ENCODE data around the gene SCAMP2. TPM values are rescaled to one million over a fixed set of nuclear protein-coding genes. Genes with fewer than 3 reads are reported as not detected.
"Not testable (repeated sequence)": the region's sequence is repeated elsewhere in the genome, so short reads cannot be mapped to it uniquely, and the experiment has no call there.

SCAMP2 gene
- 32.5 and 46.0 TPM in 2 replicates for total RNA-seq

- peak; percentile 97 for DNase-seq
Observed at GRCh38 chr15:74873036-74873755, at the start of gene SCAMP2. Gene SCAMP2 (minus strand): TSS chr15:74873365. CDS start chr15:74873255, 110 bp downstream.

GRCh38 chr15:74920456-74920855 lies 47.3 kb upstream of the SCAMP2 start:
- peak; percentile 80 for DNase-seq

GRCh38 chr15:74917676-74918075 lies 44.5 kb upstream of the SCAMP2 start:
- DNase-seq: no peak

GRCh38 chr15:74913799-74914198 lies 40.6 kb upstream of the SCAMP2 start:
- not testable (repeated sequence) for DNase-seq

GRCh38 chr15:74913041-74913440 lies 39.9 kb upstream of the SCAMP2 start:
- DNase-seq: no peak

GRCh38 chr15:74908635-74909034 lies 35.5 kb upstream of the SCAMP2 start:
- no peak for DNase-seq

- DNase-seq: no peak
Observed at GRCh38 chr15:74907163-74907870, 34.2 kb upstream of the SCAMP2 start.

- peak; percentile 91 for DNase-seq
Observed at GRCh38 chr15:74906450-74907162, 33.4 kb upstream of the SCAMP2 start, which contains the start of gene FAM219B. Gene FAM219B (minus strand): TSS chr15:74906851. CDS start chr15:74906800, 51 bp downstream.

- peak; percentile 49 for DNase-seq
Observed at GRCh38 chr15:74906067-74906449, 32.9 kb upstream of the SCAMP2 start.

GRCh38 chr15:74904190-74904805 lies 31.1 kb upstream of the SCAMP2 start:
- DNase-seq: no peak

- DNase-seq: no peak
Observed at GRCh38 chr15:74903676-74904075, 30.5 kb upstream of the SCAMP2 start.

GRCh38 chr15:74902295-74903075 lies 29.3 kb upstream of the SCAMP2 start:
- DNase-seq: no peak

- DNase-seq: peak; percentile 71
Observed at GRCh38 chr15:74901612-74902063, 28.5 kb upstream of the SCAMP2 start.

- DNase-seq: no peak
Observed at GRCh38 chr15:74897300-74897701, 24.1 kb upstream of the SCAMP2 start.

GRCh38 chr15:74896316-74896715 lies 23.2 kb upstream of the SCAMP2 start:
- DNase-seq: no peak

- no peak for DNase-seq
Observed at GRCh38 chr15:74895830-74896229, 22.7 kb upstream of the SCAMP2 start.

- DNase-seq: not testable (repeated sequence)
Observed at GRCh38 chr15:74894383-74894782, 21.2 kb upstream of the SCAMP2 start.

- DNase-seq: no peak
Observed at GRCh38 chr15:74893627-74894026, 20.5 kb upstream of the SCAMP2 start.

GRCh38 chr15:74892931-74893330 lies 19.8 kb upstream of the SCAMP2 start:
- DNase-seq: no peak

- no peak for DNase-seq
Observed at GRCh38 chr15:74892313-74892712, 19.1 kb upstream of the SCAMP2 start.

- no peak for DNase-seq
Observed at GRCh38 chr15:74891469-74891868, 18.3 kb upstream of the SCAMP2 start.

- DNase-seq: no peak
Observed at GRCh38 chr15:74890665-74890960, 17.4 kb upstream of the SCAMP2 start.

All from dermis blood vessel endothelial cell (primary cell).